HepG2 (cell line): ENCODE data around the gene ENTPD6. TPM values are rescaled to one million over a fixed set of nuclear protein-coding genes. Genes with fewer than 3 reads are reported as not detected.

Source experiments
- HOXA9 ChIP-seq: sonication (generic); formaldehyde crosslinking; IDR thresholded peaks from 2 replicates; pipeline ENCODE4 v1.8.1; 2022; ENCODE audit warnings: missing genetic modification reagents, mild to moderate bottlenecking, moderate library complexity, borderline replicate concordance
- IRF1 ChIP-seq: sonication (generic); formaldehyde crosslinking; IDR thresholded peaks from 2 replicates; pipeline ENCODE4 v1.4.0; 2020; ENCODE audit warnings: low read depth, mild to moderate bottlenecking, missing genetic modification reagents
- KDM6A ChIP-seq: IDR thresholded peaks from 2 replicates; pipeline ENCODE4 v1.6.1; 2016; ENCODE audit warnings: low read depth
- RFX5 ChIP-seq: IDR thresholded peaks from 2 replicates; pipeline ENCODE4 v1.6.1; 2011; ENCODE audit warnings: low read depth, low read length, improper control_type of control experiment
- TAF15 ChIP-seq: fragments of 200-400 bp; formaldehyde crosslinking; IDR thresholded peaks from one replicate; pipeline ENCODE4 v1.6.1; 2018; ENCODE audit warnings: mild to moderate bottlenecking, low read depth, low read length; ENCODE audit not compliant: poor library complexity, severe bottlenecking
- WIZ ChIP-seq: sonication (generic); formaldehyde crosslinking; IDR thresholded peaks from 2 replicates; pipeline ENCODE4 v1.5.1; 2020; ENCODE audit warnings: mild to moderate bottlenecking, missing genetic modification reagents
- ZBTB42 ChIP-seq: sonication (generic); formaldehyde crosslinking; IDR thresholded peaks from 2 replicates; pipeline ENCODE4 v1.5.0; 2020; ENCODE audit warnings: mild to moderate bottlenecking, missing genetic modification reagents
- ZBTB44 ChIP-seq: sonication (generic); formaldehyde crosslinking; IDR thresholded peaks from 2 replicates; pipeline ENCODE4 v1.4.0; 2020; ENCODE audit warnings: missing genetic modification reagents
- ZFP91 ChIP-seq: sonication (generic); formaldehyde crosslinking; IDR thresholded peaks from 2 replicates; pipeline ENCODE4 v1.9.0; 2022; ENCODE audit warnings: missing genetic modification reagents, mild to moderate bottlenecking, borderline replicate concordance
- ZNF143 ChIP-seq: sonication (generic); formaldehyde crosslinking; IDR thresholded peaks from 2 replicates; pipeline ENCODE4 v1.4.0; 2020; ENCODE audit warnings: missing genetic modification reagents
- ZNF234 ChIP-seq: sonication (generic); formaldehyde crosslinking; conservative IDR thresholded peaks from 2 replicates; pipeline ENCODE4 v1.5.1; 2020; ENCODE audit warnings: mild to moderate bottlenecking, missing genetic modification reagents
- ZNF280D ChIP-seq: sonication (generic); formaldehyde crosslinking; IDR thresholded peaks from 2 replicates; pipeline ENCODE4 v1.5.1; 2020; ENCODE audit warnings: mild to moderate bottlenecking, missing genetic modification reagents
- ZNF281 ChIP-seq: sonication (generic); formaldehyde crosslinking; IDR thresholded peaks from 2 replicates; pipeline ENCODE4 v1.4.0; 2020; ENCODE audit warnings: missing genetic modification reagents, borderline replicate concordance
- ZNF296 ChIP-seq: sonication (generic); formaldehyde crosslinking; conservative IDR thresholded peaks from 2 replicates; pipeline ENCODE4 v1.5.0; 2020; ENCODE audit warnings: mild to moderate bottlenecking, missing genetic modification reagents
- ZNF331 ChIP-seq: sonication (generic); formaldehyde crosslinking; IDR thresholded peaks from 2 replicates; pipeline ENCODE4 v1.4.0; 2020; ENCODE audit warnings: missing genetic modification reagents
- ZXDC ChIP-seq: sonication (generic); formaldehyde crosslinking; IDR thresholded peaks from 2 replicates; pipeline ENCODE4 v1.5.0; 2020; ENCODE audit warnings: mild to moderate bottlenecking, missing genetic modification reagents
- polyA plus RNA-seq, 8 experiments: library from polyadenylated mRNA; depleted of rRNA in 3 of 8; stranded (reverse) in 7 of 8; unstranded in 1 of 8; fragments of >200 nt; fragmentation: Illumina TruSeq in 4 of 8; extraction: Trizol in 4 of 8; gene quantifications; 2 replicates each; pipeline versions ENCODE4 v1.2.1 to v1.2.3, GENCODE V29; 2011 to 2016; ENCODE audit warnings: low read depth in 4 of 8, missing spikeins in 1 of 8, mixed read lengths in 1 of 8; ENCODE audit not compliant: insufficient read depth in 1 of 8
- total RNA-seq, 5 experiments: library from RNA; depleted of rRNA; stranded (reverse); fragments of >200 nt; fragmentation: Illumina TruSeq; extraction: Trizol; gene quantifications; 2 replicates each; pipeline ENCODE4 v1.2.3, GENCODE V29; 2016; ENCODE audit warnings: low read depth in 1 of 5

Gene ENTPD6
- total and polyA plus RNA-seq, 2 of the 13 experiments (the other 11 are each of a cell fraction or from before 2014, with no cell fraction given), result 164 to 172 TPM

- TF ChIP-seq TAF15 (no peak), ZNF143 (CRISPR knock-in tag) (no peak; the same call in 1 of the 2 replicates), HOXA9 (no peak), WIZ (CRISPR knock-in tag) (no peak), ZNF296 (CRISPR knock-in tag) (peak; percentile 29; the same call in 1 of the 2 replicates), ZNF234 (CRISPR knock-in tag) (peak; percentile 40; the same call in 1 of the 2 replicates), ZFP91 (CRISPR knock-in tag) (peak; percentile 89; the same call in 1 of the 2 replicates), IRF1 (peak; percentile 18; the same call in 1 of the 2 replicates), ZNF280D (CRISPR knock-in tag) (peak; percentile 91), ZNF331 (no peak), ZBTB42 (CRISPR knock-in tag) (no peak), ZBTB44 (CRISPR knock-in tag) (no peak; the same call in 1 of the 2 replicates), RFX5 (0 out of 2 replicates have a peak, but pooled peaks have one; percentile 33), ZXDC (CRISPR knock-in tag) (no peak), KDM6A (no peak; the same call in 1 of the 2 replicates), ZNF281 (CRISPR knock-in tag) (no peak)
These were observed 52.0 kb downstream of the ENTPD6 start (continued) for GRCh38 chr20:25247518-25247955.
